Urinary bladder (tissue), 4 donors: ENCODE data around the gene CFHR1. TPM values are rescaled to one million over a fixed set of nuclear protein-coding genes. Genes with fewer than 3 reads are reported as not detected.
"Not testable (repeated sequence)": the region's sequence is repeated elsewhere in the genome, so short reads cannot be mapped to it uniquely, and the experiment has no call there.

Experiments
- DNase-seq: peaks from one replicate; pipeline ENCODE4 v3.0.0-alpha.2; 2015; ENCODE audit errors: extremely low spot score
- H3K27ac ChIP-seq: one replicate; pipeline ENCODE4 v1.5.1; 2013; ENCODE audit warnings: low read depth, mild to moderate bottlenecking, moderate library complexity
- H3K36me3 ChIP-seq: one replicate; pipeline ENCODE4 v1.6.1; 2013; ENCODE audit warnings: mild to moderate bottlenecking, moderate library complexity; ENCODE audit not compliant: insufficient read depth
- H3K4me1 ChIP-seq: one replicate; pipeline ENCODE4 v1.6.1; 2013; ENCODE audit warnings: mild to moderate bottlenecking, moderate library complexity; ENCODE audit not compliant: insufficient read depth
- H3K4me3 ChIP-seq: one replicate; pipeline ENCODE4 v1.5.1; 2013; ENCODE audit warnings: low read depth, low read length
- WGBS: extraction: QIAGEN DNeasy Blood & Tissue Kit; methylation state at CpG from one replicate; pipeline ENCODE4 v1.1.7; 2013; 5-methylcytosine and 5-hydroxymethylcytosine counted together
- polyA plus RNA-seq: library from polyadenylated mRNA; stranded (reverse); fragments of 200-250 nt; gene quantifications from one replicate; pipeline ENCODE4 v1.2.3, GENCODE V29; 2013
- total RNA-seq: library from RNA; depleted of rRNA; stranded (reverse); fragments of >200 nt; gene quantifications from one replicate; pipeline ENCODE4 v1.2.3, GENCODE V29; 2014
- donor health status: healthy with polysubstance abuse.
- donor health status: healthy.

The CFHR1 gene
- total and polyA plus RNA-seq, 2 donors = 0.39 to 1.2 TPM

DNA sequence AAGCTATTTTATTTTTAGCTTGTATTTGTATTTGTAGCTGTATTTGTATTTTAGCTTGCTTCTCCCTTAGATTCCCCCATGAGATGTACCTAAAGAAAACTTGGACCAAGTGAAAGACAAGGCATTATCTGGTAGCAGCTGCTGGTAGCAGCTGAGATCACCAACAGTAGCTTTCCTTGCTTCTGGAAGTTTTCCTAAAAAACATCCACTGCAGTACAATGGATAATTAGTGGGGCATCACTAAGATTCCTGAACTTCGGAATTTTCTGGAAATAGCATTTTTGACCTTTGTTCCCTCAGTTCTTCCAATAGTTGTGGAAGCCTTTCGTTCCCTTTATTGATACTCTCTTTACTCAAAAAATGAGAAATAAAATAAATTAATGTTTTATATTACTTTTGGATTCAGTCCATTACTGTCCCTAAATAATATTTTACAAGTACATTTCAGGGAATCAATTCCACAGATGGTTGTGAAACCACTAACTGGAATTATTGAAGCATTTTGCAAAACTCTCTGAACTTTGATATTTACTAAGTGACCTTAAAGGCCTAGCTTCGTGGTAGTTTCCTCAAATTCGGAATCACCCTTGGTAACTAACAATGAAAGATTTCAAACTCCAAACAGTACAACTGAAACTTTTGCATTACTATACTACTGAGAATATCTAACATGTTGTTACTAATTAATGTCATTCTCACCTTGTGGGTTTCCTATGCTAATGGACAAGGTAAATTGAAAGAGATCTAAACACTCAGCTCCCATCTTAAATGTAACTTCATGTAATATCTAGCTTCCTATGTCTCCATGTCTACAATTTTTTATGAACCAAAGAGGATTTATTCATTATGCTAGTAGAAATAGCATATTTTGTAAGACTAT is 30.3 kb downstream of the CFHR1 start:
- not testable (repeated sequence) for H3K4me3 ChIP-seq, DNase-seq, H3K27ac ChIP-seq, H3K36me3 ChIP-seq, H3K4me1 ChIP-seq
- WGBS = 81% methylated on average over 2 of the region's 4 CpGs

DNA sequence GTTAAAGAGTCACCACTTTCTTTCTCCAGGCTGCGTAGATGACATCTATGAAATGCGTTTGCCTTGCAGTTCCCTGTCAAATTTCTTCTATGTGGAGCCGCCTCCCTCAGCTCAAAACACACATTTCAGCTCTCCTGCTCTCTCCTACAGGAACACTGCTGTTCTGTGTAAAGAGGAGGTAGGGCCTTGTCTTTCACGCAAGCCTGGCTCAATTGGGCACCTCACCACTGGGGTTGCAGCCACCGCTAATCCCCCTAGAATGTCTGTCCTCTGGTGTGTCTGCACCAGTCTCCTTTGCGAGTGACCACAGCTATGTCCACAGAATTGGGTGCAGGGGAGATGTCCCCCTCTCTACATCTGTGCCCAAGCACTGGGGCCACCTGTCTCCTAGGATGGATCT is 36.5 kb downstream of the CFHR1 start:
- no peaks in the 10 kb centered on the region for H3K36me3 ChIP-seq
- H3K4me1 ChIP-seq = no peaks in the 10 kb centered on the region
- DNase-seq = no peak
- H3K27ac ChIP-seq = no peak overlapping the region
- WGBS = 87% methylated on average over 6 of the region's 6 CpGs
- H3K4me3 ChIP-seq = no peak overlapping the region

DNA sequence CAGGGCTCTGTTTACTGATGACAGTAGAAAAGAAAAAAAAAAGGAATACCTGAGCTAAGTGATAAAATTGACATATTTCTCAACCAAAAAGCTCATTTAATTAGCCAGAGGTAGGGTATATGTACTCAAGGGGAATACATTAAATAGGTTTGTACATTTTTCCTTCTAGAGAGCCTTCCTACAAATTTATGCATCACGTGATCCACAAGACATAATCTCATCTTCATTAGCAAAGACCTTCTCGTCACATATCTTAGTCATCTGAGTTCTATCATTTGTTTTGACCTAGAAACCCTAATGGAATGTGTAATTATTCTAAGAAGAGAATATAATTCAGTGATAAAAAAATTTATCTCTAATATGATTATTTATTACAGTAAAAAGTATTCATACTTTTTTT is 37.7 kb downstream of the CFHR1 start:
- WGBS = 79% methylated on average over 2 of the region's 2 CpGs
- DNase-seq = no peak

DNA sequence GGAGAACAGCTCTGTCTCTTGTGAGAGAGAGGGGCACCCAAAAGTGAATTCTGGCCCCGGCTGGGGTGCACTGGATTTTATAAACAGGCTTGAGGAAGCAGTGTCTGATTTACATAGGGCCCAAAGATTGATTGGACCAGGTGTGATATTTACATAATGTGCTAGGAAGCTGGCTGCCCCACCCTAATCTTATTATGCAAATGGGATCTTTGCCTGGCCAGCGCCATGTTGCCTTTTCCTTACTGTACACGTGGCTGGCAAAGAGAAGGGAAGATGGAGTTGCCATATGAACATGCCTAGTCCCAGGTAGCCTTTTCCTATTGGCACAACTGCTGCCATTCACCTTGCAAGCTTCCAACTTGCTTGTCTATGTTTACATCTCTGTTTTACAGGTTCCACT is 39.3 kb downstream of the CFHR1 start:
- DNase-seq = no peak
- H3K4me3 ChIP-seq = no peak overlapping the region
- no peak overlapping the region for H3K27ac ChIP-seq
- H3K36me3 ChIP-seq = no peaks in the 10 kb centered on the region
- H3K4me1 ChIP-seq = no peaks in the 10 kb centered on the region
- WGBS = 73% methylated on average over 3 of the region's 3 CpGs

More for the DNA sequence above, 37.7 kb downstream of the CFHR1 start:
- H3K4me1 ChIP-seq = no peaks in the 10 kb centered on the region
- H3K27ac ChIP-seq = no peak overlapping the region
- no peaks in the 10 kb centered on the region for H3K36me3 ChIP-seq
- no peak overlapping the region for H3K4me3 ChIP-seq

DNA sequence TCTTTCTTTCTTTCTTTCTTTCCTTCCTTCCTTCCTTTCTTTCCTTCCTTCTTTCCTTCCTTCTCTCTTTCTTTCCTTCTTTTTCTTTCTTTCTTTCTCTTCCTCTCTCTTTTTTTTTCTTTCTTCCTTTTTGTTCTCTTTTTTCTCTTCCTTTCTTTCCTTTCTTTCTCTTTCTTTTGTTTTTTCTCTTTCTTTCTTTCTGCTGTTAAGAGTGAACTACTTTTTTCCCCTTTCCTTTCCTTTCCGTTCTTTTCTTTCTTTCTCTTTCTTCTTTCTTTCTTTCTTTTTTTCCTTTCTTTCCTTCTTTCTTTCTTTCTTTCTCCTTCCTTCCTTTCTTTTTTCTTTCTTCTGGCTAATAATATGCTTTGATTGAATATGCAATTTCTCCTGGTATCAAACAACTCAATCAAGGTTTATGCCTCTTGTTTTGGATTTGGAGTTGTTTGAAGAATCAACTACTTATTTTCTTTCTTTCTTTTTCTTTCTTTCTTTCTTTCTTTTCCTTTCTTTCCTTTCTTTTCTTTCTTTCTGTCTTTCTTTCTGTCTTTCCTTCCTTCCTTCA is 40.9 kb downstream of the CFHR1 start:
- WGBS = 100% methylated on average over 1 of the region's 1 CpG
- Histone ChIP-seq H3K4me1 (no peaks in the 10 kb centered on the region), H3K4me3 (no peak overlapping the region), H3K27ac (no peak overlapping the region), H3K36me3 (no peaks in the 10 kb centered on the region)
- DNase-seq = no peak

DNA sequence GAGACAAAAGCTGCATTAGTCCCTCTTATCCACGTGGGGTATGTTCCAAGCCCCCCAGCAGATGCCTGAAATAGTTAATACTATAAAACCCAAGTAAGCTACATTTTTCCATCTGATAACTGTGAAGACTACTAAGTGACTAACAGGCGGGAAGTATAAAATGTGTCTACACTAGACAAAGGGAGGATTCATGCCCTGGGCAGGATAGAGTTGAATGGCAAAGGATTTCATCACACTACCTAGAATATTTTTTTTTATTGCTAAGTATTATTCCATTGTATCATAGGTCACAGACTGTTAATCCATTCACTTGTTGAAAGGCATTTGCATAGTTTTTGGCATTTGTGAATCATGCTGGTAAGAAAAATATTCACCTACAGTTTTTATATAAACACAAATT is 41.9 kb downstream of the CFHR1 start:
- WGBS = 33% methylated on average over 2 of the region's 2 CpGs
- H3K4me1 ChIP-seq = no peaks in the 10 kb centered on the region
- no peaks in the 10 kb centered on the region for H3K36me3 ChIP-seq
- no peak overlapping the region for H3K4me3 ChIP-seq
- no peak overlapping the region for H3K27ac ChIP-seq
- no peak for DNase-seq

DNA sequence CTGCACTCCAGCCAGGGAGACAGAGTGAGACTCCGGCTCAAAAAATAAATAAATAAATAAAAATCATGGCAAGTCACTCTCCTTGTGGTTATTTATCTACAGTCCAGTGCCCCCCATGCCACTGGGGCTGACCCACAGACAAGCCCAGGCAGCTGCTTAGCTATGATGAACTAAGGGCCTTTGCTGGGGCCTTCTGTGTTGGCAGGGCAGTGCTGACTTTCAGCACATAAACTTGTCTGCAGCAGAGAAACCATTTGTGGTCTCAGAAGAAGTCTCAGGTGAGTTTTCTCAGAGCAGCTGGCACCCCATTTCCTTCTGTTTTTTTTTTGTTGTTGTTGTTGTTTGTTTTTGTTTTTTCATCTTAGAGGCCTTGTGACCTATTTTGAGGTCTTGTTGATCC is 47.4 kb downstream of the CFHR1 start:
- H3K36me3 ChIP-seq = no peaks in the 10 kb centered on the region
- DNase-seq = no peak
- no peak overlapping the region for H3K4me3 ChIP-seq
- 98% methylated on average over 1 of the region's 1 CpG for WGBS
- H3K27ac ChIP-seq = no peak overlapping the region
- no peaks in the 10 kb centered on the region for H3K4me1 ChIP-seq

DNA sequence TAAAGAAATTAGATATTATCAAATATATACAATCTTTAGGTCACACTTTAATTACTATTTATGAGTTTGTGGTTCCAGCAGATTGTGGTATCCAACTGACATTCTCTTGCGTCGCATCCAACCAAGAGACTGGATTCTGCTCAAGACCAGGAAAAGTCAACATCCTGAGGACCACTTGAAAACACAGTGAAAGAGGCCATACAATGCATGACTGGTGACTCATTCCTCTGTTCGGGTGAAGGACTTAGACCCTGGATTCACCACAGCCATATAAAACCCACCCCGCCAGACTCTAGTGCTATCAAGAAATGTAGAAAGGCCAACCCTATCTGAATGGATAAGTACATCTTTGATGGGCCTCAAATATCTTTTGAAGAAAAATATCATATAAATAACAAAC is 53.9 kb downstream of the CFHR1 start:
- no peak for DNase-seq
- no peak overlapping the region for H3K4me3 ChIP-seq
- H3K4me1 ChIP-seq = no peaks in the 10 kb centered on the region
- no peak overlapping the region for H3K27ac ChIP-seq
- WGBS = 91% methylated on average over 4 of the region's 4 CpGs
- H3K36me3 ChIP-seq = no peaks in the 10 kb centered on the region

DNA sequence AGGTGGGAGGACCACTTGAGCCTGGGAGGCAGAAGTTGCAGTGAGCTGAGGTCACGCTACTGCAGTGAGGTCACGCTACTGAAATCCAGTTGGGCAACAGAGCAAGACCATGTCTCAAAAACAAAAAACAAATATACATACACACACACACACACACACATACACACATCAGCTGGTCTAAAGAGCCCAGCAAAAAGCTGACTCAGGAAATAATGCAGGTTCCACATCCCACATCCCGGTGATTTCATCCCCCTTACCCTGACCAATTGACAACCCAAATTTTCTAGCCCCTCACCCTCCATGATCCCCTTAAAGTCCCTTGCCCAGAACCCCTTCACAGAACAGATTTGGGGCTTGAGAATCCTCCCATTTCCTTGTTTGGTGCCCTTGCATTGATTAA is 56.4 kb downstream of the CFHR1 start:
- H3K4me3 ChIP-seq = no peak overlapping the region
- no peaks in the 10 kb centered on the region for H3K4me1 ChIP-seq
- no peak for DNase-seq
- H3K36me3 ChIP-seq = no peaks in the 10 kb centered on the region
- no peak overlapping the region for H3K27ac ChIP-seq
- WGBS = 97% methylated on average over 3 of the region's 3 CpGs

DNA sequence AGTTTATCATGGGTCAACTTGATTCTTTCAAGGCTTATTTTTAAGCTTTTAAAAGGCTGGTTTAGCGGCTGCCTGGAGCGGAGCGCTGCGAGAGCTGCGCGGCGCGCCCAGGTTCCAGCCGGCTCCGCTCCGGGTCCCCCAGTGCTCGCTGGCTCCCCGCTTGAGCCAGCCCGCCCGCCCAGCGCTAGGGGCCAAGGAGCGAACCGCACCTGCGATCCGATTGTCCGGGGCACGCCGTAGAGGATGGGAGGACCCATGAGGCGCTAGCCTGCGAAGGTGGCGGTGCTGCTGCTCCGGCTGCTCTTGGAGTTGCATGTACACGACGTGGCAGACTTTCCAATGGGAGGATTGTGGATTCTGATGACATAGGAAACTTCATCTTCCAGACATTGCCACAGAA is 58.4 kb downstream of the CFHR1 start:
- no peaks in the 10 kb centered on the region for H3K4me1 ChIP-seq
- DNase-seq = no peak
- 3% methylated on average over 29 of the region's 29 CpGs for WGBS
- H3K36me3 ChIP-seq = no peaks in the 10 kb centered on the region
- H3K27ac ChIP-seq = no peak overlapping the region
- H3K4me3 ChIP-seq = no peak overlapping the region

Other genes with a start within 250 kb of the CFHR1 start
- 31.2 TPM for gene KCNT2, start 211.3 kb upstream of the CFHR1 start, total RNA-seq
- gene KCNT2, start 211.3 kb upstream of the CFHR1 start, polyA plus RNA-seq = 4.7 TPM
- 299 TPM for gene CFH, start 167.7 kb upstream of the CFHR1 start, total RNA-seq
- 411 TPM for gene CFH, start 167.7 kb upstream of the CFHR1 start, polyA plus RNA-seq
- 0.48 TPM for gene CFHR3, start 44.9 kb upstream of the CFHR1 start, total RNA-seq
- 0.10 TPM for gene CFHR3, start 44.9 kb upstream of the CFHR1 start, polyA plus RNA-seq
- gene CFHR4, start 68.3 kb downstream of the CFHR1 start, total RNA-seq = not detected
- gene CFHR4, start 68.3 kb downstream of the CFHR1 start, polyA plus RNA-seq = 0.04 TPM
- gene CFHR2, start 124.0 kb downstream of the CFHR1 start, total RNA-seq = not detected
- 0.34 TPM for gene CFHR2, start 124.0 kb downstream of the CFHR1 start, polyA plus RNA-seq
- gene CFHR5, start 157.8 kb downstream of the CFHR1 start, total RNA-seq = not detected
- gene CFHR5, start 157.8 kb downstream of the CFHR1 start, polyA plus RNA-seq = 0.05 TPM
- gene F13B, start 247.5 kb downstream of the CFHR1 start, total RNA-seq = not detected
- gene F13B, start 247.5 kb downstream of the CFHR1 start, polyA plus RNA-seq = 0.05 TPM